PC-9 (cell line): ENCODE results near the gene SYNM. TPM values are rescaled to one million over a fixed set of nuclear protein-coding genes. Genes with fewer than 3 reads are reported as not detected.
A peak's percentile ranks its signal among the peaks of the same experiment; 100 is the strongest.
"Not testable (repeated sequence)": the region's sequence is repeated elsewhere in the genome, so short reads cannot be mapped to it uniquely, and the experiment has no call there.

Experiments used
- BruUV-seq: library from RNA; stranded (reverse); fragments of 400-500 nt; replicated peaks from 2 replicates; lab custom pipeline; 2021; lab: Mats Ljungman, UMichigan
- CTCF ChIA-PET: fragments of 300-600 bp; sonication (Branson Sonifier 250); formaldehyde crosslinking; loops from one replicate; lab custom pipeline; 2022; ENCODE audit warnings: antibody characterized with exemption; lab: Charles Lee
- POLR2A ChIA-PET: fragments of 300-600 bp; sonication (Branson Sonifier 250); formaldehyde crosslinking; loops from one replicate; lab custom pipeline; 2022; ENCODE audit warnings: antibody characterized with exemption; ENCODE audit not compliant: unreplicated experiment; lab: Charles Lee
- DNase-seq, 2 experiments: peaks; one replicate each; pipeline versions ENCODE4 v3.0.0 to v3.0.0-alpha.2; 2015 to 2022; ENCODE audit warnings: mixed read lengths in 1 of 2
- H2AFZ ChIP-seq: fragments of 200-600 bp; sonication (generic); 2 replicates; pipeline ENCODE4 v1.8.1; 2017; ENCODE audit warnings: antibody characterized with exemption
- H3F3A ChIP-seq: fragments of 200-600 bp; sonication (generic); 2 replicates; pipeline ENCODE4 v1.8.1; 2017; ENCODE audit warnings: antibody characterized with exemption, mild to moderate bottlenecking, low read depth; ENCODE audit not compliant: insufficient read depth
- H3K27ac ChIP-seq: fragments of 200-600 bp; sonication (generic); 2 replicates; pipeline ENCODE4 v1.6.1; 2016; ENCODE audit warnings: mixed run types
- H3K27me3 ChIP-seq: fragments of 200-600 bp; sonication (generic); 2 replicates; pipeline ENCODE4 v1.6.1; 2016; ENCODE audit warnings: low read depth, mixed run types; ENCODE audit not compliant: insufficient read depth
- H3K36me3 ChIP-seq: fragments of 200-600 bp; sonication (generic); 2 replicates; pipeline ENCODE4 v1.6.1; 2016; ENCODE audit warnings: low read depth, mixed run types
- H3K4me1 ChIP-seq: fragments of 200-600 bp; sonication (generic); replicated peaks from 2 replicates; pipeline ENCODE4 v1.6.1; 2016; ENCODE audit warnings: mixed run types; ENCODE audit not compliant: insufficient read depth
- H3K4me2 ChIP-seq: fragments of 200-600 bp; sonication (generic); 2 replicates; pipeline ENCODE4 v1.6.1; 2017; ENCODE audit warnings: mixed run types
- H3K4me3 ChIP-seq: fragments of 200-600 bp; sonication (generic); 2 replicates; pipeline ENCODE4 v1.6.1; 2016; ENCODE audit warnings: mixed run types
- H3K79me2 ChIP-seq: fragments of 200-600 bp; sonication (generic); 2 replicates; pipeline ENCODE4 v1.6.1; 2017; ENCODE audit warnings: low read depth, mixed run types
- H3K9me2 ChIP-seq: fragments of 200-600 bp; sonication (generic); 2 replicates; pipeline ENCODE4 v1.8.1; 2017; ENCODE audit warnings: mild to moderate bottlenecking; ENCODE audit not compliant: insufficient read depth
- H3K9me3 ChIP-seq: fragments of 200-600 bp; sonication (generic); 2 replicates; pipeline ENCODE4 v1.8.1; 2016; ENCODE audit warnings: low read depth; ENCODE audit not compliant: insufficient read depth
- H4K20me1 ChIP-seq: fragments of 200-600 bp; sonication (generic); 2 replicates; pipeline ENCODE4 v1.8.1; 2017; ENCODE audit not compliant: insufficient read depth
- EZH2 ChIP-seq: fragments of 200-600 bp; sonication (generic); IDR thresholded peaks from 2 replicates; pipeline ENCODE4 v1.8.0; 2017; ENCODE audit warnings: antibody characterized with exemption, low read depth
- intact Hi-C: fragments of 100-400 bp; cut with micrococcal nuclease; formaldehyde crosslinking; loops from one replicate; pipeline ENCODE4 v1.10.0; 2022; ENCODE audit not compliant: unreplicated experiment
- total RNA-seq: library from RNA; stranded (reverse); gene quantifications from 2 replicates; pipeline ENCODE4 v1.2.3, GENCODE V29; 2021
- TF ChIP-seq, protein P1 (sequence below): fragments of 200-600 bp; sonication (generic); conservative IDR thresholded peaks from 2 replicates; pipeline ENCODE4 v1.6.1; 2017; ENCODE audit warnings: mixed run types, antibody characterized with exemption, mild to moderate bottlenecking, moderate library complexity

Gene SYNM
- total RNA-seq, 1 experiment from 2014 or later = 2.4 TPM

DNA sequence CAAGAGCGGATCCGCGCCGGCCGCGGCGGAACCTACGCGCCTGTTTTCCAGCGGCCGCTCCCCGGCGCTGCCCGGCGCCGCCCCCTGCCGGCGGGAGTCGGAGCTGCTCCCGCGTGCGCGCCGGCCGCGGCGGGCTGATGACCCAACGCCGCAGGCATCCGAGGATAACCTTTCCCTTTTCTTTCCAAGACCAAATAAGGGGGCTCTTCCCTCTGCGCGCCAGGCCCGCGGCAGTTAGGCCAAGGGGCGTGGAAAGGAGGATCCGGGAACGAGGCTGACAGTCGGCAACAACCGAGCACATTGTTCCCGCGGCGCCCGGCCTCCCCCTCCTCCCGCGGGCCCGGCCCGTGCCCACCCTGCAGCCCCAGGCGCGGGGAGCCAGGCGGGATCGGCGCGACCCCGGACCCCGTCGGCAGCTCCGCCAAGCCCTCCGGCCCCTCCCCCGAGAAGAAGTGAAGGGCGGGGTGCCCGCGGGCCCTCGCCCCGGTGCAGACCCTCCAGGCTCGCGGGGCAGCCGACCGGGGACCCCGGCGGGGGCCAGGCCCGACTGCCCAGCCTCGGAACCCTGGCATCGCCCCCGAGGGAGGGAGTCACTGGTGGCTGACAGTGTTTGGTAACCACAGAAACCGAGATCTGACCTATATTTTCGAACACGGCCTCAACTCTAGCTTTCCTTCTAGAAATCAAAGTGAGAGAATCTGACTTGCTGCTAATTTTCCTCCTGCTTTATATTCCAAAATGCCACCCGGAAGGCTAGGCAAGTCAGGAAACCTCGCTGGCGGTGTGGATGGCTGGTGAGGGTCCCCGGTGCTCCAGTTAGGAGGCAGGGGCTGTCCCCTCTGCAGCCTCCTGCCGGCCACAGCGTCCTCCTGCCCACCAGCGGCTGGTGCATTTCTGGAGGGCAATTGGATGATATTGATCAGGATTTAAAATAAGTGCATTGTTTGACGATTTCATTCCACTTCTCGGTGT lies 45.6 kb upstream of the SYNM start:
- CTCF ChIA-PET = interaction anchor here (0.6 to 0.7 kb wide), 3 partner anchors 21 to 1195 kb away, joined by 3 read pairs; no protein-coding TSS in a partner anchor

DNA sequence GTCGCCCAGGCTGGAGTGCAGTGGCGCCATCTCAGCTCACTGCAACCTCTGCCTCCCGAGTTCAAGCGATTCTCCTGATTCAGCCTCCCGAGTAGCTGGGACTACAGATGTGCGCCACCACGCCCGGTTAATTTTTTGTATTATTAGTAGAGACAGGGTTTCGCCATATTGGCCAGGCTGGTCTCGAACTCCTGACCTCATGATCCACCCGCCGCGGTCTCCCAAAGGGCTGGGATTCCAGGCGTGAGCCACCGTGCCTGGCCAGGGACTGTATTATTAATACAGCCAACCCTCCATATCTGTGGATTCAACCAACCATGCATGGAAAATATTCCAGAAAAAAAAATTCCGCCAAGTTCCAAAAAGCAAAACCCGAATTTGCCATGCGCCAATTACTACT lies 44.7 kb upstream of the SYNM start:
- DNase-seq, H4K20me1 ChIP-seq, H3K79me2 ChIP-seq, BruUV-seq, CTCF ChIA-PET, H3K4me1 ChIP-seq, H3K9me3 ChIP-seq, H3F3A ChIP-seq, H3K4me3 ChIP-seq, H3K36me3 ChIP-seq, H3K9me2 ChIP-seq, intact Hi-C loops, H2AFZ ChIP-seq, POLR2A ChIA-PET, H3K27ac ChIP-seq, H3K4me2 ChIP-seq: not testable (repeated sequence)
- H3K27me3 ChIP-seq = peaks cover 30% of the 10 kb centered on the region

More for the DNA sequence above, 45.6 kb upstream of the SYNM start:
- Histone ChIP-seq H3F3A (no peaks in the 10 kb centered on the region), H3K27me3 (peaks cover 25% of the 10 kb centered on the region), H2AFZ (peak overlapping the region; percentile 76; the same call in 1 of the 2 replicates), H3K79me2 (no peaks in the 10 kb centered on the region), H3K27ac (no peak overlapping the region), H3K9me3 (no peaks in the 10 kb centered on the region), H3K4me1 (no peaks in the 10 kb centered on the region; the same call in 1 of the 2 replicates), H4K20me1 (no peaks in the 10 kb centered on the region), H3K36me3 (no peaks in the 10 kb centered on the region), H3K4me2 (peak overlapping the region; percentile 86), H3K4me3 (peak overlapping the region; percentile 56; the same call in 1 of the 2 replicates), H3K9me2 (no peaks in the 10 kb centered on the region)
- POLR2A ChIA-PET = no interaction called here
- intact Hi-C loops = loop anchor here (2.0 to 5.0 kb wide), 4 partner anchors 152 to 617 kb away; partner anchors contain the start of gene IGF1R
- TF ChIP-seq EZH2 = no peak
- TF ChIP-seq, protein P1, sequence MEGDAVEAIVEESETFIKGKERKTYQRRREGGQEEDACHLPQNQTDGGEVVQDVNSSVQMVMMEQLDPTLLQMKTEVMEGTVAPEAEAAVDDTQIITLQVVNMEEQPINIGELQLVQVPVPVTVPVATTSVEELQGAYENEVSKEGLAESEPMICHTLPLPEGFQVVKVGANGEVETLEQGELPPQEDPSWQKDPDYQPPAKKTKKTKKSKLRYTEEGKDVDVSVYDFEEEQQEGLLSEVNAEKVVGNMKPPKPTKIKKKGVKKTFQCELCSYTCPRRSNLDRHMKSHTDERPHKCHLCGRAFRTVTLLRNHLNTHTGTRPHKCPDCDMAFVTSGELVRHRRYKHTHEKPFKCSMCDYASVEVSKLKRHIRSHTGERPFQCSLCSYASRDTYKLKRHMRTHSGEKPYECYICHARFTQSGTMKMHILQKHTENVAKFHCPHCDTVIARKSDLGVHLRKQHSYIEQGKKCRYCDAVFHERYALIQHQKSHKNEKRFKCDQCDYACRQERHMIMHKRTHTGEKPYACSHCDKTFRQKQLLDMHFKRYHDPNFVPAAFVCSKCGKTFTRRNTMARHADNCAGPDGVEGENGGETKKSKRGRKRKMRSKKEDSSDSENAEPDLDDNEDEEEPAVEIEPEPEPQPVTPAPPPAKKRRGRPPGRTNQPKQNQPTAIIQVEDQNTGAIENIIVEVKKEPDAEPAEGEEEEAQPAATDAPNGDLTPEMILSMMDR = peak; percentile 43
- peak; percentile 49 to 81 for DNase-seq
- BruUV-seq = TSS peak; percentile 84

DNA sequence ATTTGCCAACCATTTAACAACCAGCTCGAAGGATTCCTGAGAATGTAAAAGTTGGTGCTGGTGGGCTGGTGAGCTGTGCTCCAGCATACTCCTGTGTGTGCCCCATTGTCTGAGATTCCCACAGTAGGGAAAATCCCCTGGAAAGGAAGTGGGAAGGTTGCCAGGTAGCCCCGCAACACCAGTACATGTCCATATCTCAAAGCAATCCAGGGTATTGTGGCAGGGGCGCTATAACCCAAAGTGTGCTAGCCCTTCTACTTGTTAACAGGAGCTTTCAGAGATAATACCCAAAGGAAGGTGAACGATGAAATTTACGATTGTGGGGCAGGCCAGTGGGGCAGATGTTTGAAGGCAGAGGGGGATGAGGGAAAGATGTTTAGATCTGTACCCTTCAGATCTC lies 42.7 kb upstream of the SYNM start:
- Histone ChIP-seq H3K4me1 (no peaks in the 10 kb centered on the region; the same call in 1 of the 2 replicates), H3F3A (no peaks in the 10 kb centered on the region), H3K79me2 (no peaks in the 10 kb centered on the region), H2AFZ (no peak overlapping the region), H3K9me3 (no peaks in the 10 kb centered on the region), H3K27me3 (peaks cover 36% of the 10 kb centered on the region), H4K20me1 (no peaks in the 10 kb centered on the region), H3K36me3 (no peaks in the 10 kb centered on the region), H3K4me3 (no peak overlapping the region), H3K9me2 (no peaks in the 10 kb centered on the region), H3K4me2 (no peak overlapping the region), H3K27ac (no peak overlapping the region)
- BruUV-seq = no TSS peak
- no peak for DNase-seq
- CTCF ChIA-PET = no interaction called here
- POLR2A ChIA-PET = no interaction called here
- no peak for TF ChIP-seq EZH2
- TF ChIP-seq, protein P1 = no peak
- intact Hi-C loops = no loop called here
